NCI-H82 (cell line): ENCODE measurements around the gene COMMD10.

ENCODE experiments used
- DNase-seq: peaks from one replicate; lab custom pipeline; 2025; lab: John Stamatoyannopoulos, UW

Gene COMMD10

DNA sequence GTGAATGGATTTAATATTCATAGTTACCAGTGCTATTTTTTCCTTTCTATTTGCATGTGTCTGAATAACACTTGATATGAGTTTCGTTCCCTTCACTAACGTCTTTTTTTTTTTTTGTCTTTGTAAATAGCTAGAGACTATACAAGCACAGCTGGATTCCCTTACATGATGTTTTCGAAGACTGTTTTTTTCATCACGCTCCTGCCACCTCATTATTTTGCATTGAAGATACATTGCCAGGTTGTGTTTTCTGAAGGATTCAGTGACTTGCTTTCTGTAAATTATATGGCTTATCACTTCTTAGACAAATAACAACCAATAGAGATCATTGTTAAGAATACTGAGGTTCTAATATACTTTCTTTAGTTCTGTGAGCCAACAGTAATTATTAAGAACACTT, 207.5 kb downstream of the COMMD10 start:
- DNase-seq: no peak

GRCh38 chr5:116296335-116297072, 211.7 kb downstream of the COMMD10 start:
- DNase-seq: no peak

GRCh38 chr5:116297296-116297814, 212.5 kb downstream of the COMMD10 start:
- DNase-seq: no peak

DNA sequence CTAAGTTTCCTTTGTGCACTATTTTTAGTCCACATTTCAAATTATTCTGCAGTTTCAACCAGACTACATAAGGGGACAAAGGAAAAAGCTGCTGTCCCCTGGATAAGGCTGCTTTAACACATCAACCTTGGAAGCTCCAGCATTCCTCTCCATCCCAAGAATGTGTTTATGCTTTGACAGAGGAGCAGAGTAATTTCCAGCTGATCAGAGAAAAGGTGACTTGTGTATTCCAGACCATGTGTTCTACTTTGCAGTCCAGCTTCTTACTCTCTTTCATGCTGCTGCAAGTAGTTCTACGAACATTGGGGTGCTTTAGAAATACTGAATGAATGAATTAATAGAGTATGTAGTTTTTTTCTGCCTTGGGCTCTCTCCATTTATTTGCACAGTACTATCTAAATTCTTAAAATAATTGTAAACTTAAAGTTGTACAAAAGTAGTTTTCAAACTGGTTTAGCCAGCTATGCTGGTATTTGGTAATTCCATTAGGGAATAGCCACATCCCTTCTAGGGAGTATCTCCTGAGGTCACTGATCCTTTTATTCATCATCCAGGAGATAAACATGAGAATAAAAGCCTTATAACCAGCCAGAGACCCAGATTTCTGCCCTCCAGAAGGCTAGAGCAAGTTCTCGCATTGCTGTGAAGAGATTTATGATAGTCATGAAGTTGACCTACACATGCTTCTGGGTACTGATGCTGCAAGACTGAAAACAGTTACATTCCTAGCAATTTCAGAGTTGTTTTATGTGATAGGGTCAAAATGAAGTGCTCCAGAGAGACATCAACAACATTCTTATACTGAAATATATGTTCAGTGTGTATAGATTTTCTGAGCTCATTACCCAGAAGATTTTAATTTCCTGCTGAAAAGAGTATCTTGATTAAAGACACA, 215.2 kb downstream of the COMMD10 start:
- DNase-seq: no peak

- no peak for DNase-seq
Observed at GRCh38 chr5:116301110-116301509, 216.3 kb downstream of the COMMD10 start.

DNA sequence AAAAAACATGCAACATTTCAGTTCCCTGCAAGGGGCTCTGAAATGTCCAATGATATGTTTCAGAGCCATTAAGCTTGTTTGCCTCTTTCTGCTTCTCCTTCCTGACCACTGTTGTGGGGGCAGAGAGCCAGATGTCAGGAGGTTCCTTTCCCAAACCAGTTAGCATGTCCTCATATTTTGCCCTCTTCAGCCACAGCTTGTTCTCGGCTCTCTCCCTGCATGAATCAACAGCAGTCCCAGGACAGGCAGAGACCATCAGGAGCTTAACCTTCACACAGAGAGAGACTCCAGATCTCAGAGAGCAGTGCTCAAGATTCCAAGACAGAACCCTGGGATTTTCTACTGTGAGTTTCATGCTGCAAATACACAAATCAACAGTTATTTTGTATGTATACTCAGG, 218.5 kb downstream of the COMMD10 start:
- DNase-seq: no peak

DNA sequence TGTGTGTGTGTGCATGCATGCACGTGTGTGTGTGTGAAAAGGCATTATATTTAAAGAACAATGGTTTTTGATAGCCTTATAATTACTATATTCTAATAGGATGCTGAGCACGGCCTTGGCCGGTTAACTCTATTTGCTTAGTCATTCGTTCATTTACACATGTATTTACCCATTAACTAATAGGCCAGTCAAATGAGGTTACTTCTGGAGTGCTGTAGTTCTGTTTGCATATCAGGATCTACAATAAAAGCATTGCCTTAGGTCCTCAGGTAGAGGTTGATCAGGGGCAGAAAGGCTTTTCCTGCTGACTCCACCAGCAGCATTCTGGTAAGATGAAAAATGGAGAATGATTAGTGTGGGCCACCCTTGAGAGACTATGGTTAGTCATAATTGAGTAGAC, 219.0 kb downstream of the COMMD10 start:
- no peak for DNase-seq

DNA sequence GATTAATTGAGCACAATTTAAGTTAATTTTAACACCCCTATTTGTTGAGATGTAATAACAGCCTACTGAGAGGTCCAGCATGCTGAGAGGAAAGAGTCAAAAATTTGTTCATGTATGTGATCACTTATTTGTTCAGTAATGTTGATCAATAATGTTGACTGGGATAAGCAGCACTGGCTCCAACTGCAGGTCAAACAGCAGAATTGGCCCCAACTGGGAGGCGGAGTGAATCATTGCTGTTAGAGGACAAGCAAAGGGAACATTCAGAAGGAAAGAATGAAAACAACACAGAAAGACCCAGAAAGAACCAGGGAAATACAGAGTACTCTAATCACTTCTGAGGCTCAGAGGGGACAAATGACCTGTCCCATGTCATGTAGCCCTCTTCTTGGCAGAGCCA, 221.1 kb downstream of the COMMD10 start:
- DNase-seq: no peak

DNA sequence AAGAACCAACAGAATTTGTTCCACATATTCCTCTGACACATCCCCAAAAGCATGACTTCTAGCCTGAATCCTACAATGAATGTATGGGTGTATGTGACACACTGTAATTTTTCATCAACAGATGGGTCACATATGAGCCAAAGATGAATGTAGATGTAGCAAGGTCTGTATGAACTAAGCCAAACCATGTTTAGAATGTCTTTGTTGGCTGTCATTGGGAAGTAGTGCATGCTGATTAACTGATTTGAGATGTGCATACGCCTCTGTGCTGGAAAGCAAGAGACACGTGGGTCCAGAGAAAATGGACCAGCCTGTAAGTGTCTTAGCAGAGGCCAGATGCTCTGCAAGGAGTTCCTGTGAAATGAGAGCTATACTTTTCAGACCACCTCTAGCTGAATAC, 222.0 kb downstream of the COMMD10 start:
- DNase-seq: no peak

- DNase-seq: no peak
Observed at GRCh38 chr5:116308391-116308790, 223.6 kb downstream of the COMMD10 start.

DNA sequence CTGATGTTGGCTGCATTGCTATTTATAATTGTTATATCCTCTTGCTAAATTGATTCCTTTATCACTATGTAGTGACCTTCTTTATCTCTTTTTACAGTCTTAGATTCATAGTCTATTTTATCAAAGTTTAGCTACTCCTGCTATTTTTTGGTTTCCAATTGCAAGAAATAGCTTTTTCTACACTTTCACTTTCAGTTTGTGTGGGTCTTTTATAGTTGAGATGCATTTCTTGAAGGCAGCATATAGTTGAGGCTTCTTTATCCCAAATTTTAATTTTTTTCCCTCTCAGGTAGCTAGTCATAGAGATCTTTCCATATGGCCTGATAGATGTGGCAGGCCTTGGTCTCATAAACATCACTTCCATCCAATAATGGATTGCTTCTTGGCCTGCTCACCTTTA, 228.5 kb downstream of the COMMD10 start:
- DNase-seq: no peak

DNA sequence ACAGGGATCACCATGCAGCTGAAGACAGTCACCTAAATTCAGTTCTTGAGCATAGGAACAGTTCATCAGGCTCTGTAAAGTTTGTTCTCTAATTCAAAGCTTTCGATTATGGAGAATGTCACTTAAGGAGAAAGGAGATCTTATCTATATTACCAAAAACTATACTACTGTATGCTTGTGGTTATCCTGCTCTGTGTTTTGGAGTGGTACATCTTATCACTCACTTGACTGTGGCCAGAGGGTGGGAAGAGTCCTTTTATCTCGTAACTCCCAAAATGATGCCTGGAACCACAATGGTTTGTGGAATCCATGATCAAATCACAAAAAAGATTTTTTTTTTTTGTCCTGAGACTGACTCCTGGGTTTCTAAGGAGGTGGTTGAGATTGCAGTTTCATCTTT, 230.7 kb downstream of the COMMD10 start:
- no peak for DNase-seq

DNA sequence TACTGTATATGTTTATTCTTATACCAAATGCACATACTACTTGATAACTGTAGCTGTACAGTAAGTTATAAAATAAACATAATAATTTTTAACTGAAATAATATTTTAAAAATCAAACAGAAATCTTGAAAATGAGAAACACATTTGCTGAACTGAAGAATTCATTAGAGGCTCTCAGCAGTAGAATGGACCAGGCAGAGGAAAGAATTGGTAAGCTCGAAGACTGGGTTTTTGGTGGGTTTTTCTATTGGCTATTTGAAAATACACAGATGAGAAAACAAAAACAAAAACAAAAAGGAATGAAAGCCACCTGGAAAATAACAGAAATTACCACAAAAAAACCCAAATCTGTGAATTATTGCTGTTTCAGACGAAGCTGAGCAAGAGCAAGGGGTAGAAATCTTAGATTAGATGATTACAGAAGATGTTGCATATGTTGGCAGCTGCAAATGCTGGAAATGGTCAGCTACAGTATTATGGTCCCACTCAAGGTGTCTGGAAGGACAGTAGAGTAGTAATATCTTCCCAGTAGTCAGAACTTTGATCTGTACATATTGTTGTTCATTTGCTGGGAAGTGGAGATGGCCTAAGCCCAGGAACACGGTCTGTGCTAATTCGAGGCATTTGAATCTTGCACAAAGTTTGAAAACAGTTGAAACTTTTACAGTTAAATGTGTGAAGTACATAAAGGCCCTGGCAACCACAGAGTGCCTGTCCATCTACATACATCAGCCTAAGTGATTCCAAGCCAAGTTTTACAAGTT, 233.4 kb downstream of the COMMD10 start:
- no peak for DNase-seq

GRCh38 chr5:116320486-116320885, 235.7 kb downstream of the COMMD10 start:
- DNase-seq: no peak

GRCh38 chr5:116329503-116329902, 244.7 kb downstream of the COMMD10 start:
- DNase-seq: no peak

DNA sequence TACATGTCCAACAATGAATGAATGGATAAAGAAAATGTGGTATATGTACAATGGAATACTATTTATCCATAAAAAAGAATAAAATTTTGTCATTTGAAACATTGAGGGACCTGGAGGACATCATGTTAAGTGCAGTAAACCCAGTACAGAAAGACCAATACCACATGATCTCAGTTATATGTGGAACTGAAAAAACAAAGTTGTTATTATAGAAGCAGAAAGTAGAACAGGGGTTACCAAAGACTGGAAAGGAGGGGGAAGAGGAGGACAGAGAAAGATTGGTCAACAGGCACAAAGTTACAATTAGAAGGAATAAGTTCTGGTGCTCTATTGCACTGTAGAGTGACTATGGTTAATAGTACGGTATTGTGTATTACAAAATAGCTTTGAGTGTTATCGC, 256.0 kb downstream of the COMMD10 start:
- DNase-seq: no peak
